HFF-Myc (cell line): ENCODE data around the gene DCAF4.

Experiments used
- DNase-seq: peaks from one replicate; pipeline ENCODE4 v3.0.0-alpha.2; 2011; ENCODE audit warnings: low read depth; ENCODE audit errors: extremely low read depth
- H3K4me3 ChIP-seq: replicated peaks from 2 replicates; pipeline ENCODE4 v1.5.1; 2011; ENCODE audit warnings: low read depth, mild to moderate bottlenecking, control low read depth, low read length
- CTCF ChIP-seq: IDR thresholded peaks from 2 replicates; pipeline ENCODE4 v1.5.1; 2012; ENCODE audit warnings: mild to moderate bottlenecking, low read depth, low read length, control low read depth; ENCODE audit errors: missing control alignments

The DCAF4 gene

GRCh38 chr14:72941286-72941985 lies 15.2 kb downstream of the DCAF4 start:
- no peak for TF ChIP-seq CTCF
- H3K4me3 ChIP-seq, result no peak overlapping the region
- DNase-seq, result no peak

DNA sequence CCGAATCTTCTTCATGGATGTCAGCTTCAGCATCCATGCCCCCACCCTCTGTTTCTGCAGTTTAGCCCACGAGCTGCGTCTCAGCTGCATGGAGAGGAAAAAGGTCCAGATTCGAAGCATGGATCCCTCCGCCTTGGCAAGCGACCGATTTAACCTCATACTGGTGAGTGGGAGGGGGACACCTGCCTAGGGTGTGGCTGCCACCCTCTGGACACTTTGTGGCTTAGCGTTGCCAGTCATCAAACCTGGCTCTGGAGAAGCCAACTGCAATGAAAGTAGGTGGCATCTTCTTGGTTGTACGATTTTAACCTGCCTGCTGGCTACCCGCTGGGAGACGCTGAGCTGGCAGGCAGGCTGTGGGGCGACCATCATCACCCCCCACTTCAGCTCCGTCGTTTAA lies 16.7 kb downstream of the DCAF4 start:
- TF ChIP-seq CTCF, result no peak
- no peak overlapping the region for H3K4me3 ChIP-seq
- no peak for DNase-seq

DNA sequence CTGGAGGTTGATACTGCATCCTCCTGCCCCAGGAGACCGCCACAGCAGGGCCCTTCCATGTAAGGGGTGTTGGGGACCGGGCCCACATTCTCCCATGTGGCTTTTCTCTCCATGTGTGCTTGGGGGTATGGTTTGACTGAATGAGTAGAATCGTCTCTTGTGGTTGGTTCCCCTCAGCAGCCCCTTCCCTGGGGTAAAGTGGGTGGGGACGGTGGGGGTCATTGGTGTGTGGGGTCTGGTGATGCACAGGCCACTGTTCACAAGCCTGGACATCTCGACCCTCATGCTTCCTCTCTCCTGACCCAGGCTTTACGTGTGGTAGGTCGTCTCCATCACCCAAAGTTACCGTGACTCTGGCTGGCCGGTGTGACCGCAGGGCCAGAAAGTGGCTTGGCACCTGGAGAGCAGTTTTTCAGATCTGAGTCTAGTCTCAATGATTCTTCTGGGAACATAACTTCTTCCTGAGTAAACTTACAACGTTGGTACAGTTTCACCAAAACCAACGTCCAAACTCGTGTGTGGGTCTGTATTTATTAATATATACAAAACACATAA lies 17.7 kb downstream of the DCAF4 start:
- no peak for TF ChIP-seq CTCF
- no peak for DNase-seq
- H3K4me3 ChIP-seq, result no peak overlapping the region

DNA sequence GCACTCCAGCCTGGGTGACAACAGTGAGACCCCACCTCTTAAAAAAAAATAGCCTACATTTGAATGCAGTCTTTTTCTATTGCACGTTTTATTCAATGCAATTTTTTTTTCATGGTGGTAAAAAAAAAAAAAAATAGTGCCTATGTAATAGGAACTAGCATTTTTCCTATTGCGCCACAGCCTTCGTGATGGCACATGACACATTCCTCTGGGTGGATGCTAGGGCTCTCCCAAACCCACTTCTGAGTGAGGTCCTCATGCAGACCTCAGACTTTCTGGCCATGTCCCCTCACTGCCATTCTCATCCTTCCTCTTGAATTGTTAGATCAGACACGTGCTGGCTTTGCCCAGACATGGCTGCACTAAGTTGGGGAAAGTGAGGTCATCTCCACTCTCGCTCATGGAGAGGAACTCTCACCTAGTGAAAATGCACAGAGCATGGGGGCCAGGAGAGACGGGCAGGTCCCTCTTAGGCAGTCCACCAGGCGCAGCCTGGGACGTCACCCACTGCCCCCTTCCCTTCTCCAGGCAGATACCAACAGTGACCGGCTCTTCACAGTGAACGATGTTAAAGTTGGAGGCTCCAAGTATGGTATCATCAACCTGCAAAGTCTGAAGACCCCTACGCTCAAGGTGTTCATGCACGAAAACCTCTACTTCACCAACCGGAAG lies 19.2 kb downstream of the DCAF4 start:
- H3K4me3 ChIP-seq, result no peak overlapping the region
- no peak for DNase-seq
- TF ChIP-seq CTCF, result no peak

GRCh38 chr14:72946491-72946890 lies 20.2 kb downstream of the DCAF4 start:
- no peak for TF ChIP-seq CTCF
- H3K4me3 ChIP-seq, result no peak overlapping the region
- no peak for DNase-seq

GRCh38 chr14:72947366-72948160 lies 21.3 kb downstream of the DCAF4 start:
- no peak for TF ChIP-seq CTCF
- no peak overlapping the region for H3K4me3 ChIP-seq
- DNase-seq, result no peak
